Measurements from ENCODE around the gene EEF1AKMT3.
A peak's percentile ranks its signal among the peaks of the same experiment; 100 is the strongest.

EEF1AKMT3 gene

DNA sequence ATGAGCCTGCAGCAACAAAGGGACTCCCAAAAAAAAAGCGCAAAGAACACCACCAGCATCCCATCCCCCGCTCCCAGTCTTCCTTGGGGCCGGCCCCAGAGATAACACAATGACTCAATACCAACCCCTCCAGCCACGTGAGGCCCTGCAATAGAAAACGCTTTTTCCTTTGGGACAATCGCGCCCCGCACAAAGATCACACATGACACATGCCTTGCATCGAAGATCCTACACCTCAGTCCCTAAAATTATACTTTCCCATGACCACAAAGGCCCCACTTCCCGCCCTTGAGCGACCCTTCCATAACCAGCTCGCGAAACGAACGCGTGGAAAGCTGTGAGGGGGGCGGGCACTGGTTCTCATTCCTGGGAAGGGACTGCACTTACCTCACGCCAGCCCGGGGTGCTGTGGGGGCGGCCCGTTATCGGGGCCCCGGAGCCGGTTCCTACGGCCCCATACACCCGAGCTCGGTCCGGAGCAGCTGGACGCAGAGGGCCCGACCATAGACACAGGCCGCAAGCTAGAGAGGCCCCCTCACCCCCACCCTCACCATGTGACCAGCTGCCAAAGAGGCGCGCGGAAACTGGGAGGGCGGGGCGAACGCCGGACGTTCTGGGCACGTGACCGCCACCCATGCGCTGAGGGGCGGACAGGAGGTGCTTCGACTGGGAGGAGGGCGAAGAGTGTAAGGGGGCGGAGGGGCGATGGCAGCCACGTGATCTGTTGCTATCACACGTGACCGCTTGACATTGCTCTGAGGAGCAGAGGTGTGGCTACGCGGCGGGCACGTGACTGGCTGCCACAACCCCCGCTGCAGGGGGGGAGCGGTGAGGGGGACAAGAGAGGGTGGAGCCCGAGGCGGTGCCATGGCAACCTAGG is 20.4 kb upstream of the EEF1AKMT3 start, which contains the start of gene CDK4:
Gene CDK4 (minus strand): TSS at position 523 of the 880 bp plus-strand sequence. CDS start 593 bp downstream, outside the sequence.
- DNase-seq = peak; percentile 99

GRCh38 chr12:57752668-57753000 is 19.8 kb upstream of the EEF1AKMT3 start:
- no peak for DNase-seq

DNA sequence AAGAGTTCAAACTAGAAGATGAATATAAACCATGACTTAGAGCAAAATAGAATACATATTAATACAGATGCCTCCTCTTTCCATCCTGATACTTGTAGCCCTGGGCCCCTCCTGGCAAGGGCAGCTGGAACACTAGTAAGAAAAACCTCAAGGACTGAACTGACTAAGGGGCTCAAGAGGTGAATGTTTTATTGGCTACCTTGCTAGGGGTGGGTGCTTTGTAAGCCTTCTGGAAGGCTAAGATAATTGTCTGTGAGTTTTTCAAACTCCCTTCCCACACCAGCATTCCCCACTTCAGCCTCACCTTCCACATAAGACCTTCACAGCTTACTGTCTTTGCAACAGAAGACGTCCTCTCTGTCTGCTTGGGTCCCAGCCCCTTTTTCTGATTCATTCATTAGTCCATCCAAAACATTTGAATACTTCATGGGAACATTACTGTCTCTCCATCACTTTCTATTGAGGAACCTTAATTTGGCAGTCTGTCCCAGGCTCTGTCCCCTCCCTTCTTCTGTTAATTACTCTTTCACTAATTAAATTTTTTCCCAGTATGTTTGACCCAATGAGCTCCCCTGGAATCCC is 18.6 kb upstream of the EEF1AKMT3 start:
- DNase-seq = no peak

GRCh38 chr12:57754411-57755193 is 17.8 kb upstream of the EEF1AKMT3 start, which contains the start of gene MARCHF9:
Gene MARCHF9, plus strand, starts transcription at chr12:57755103. Its CDS starts 426 bp downstream, at chr12:57755529.
- DNase-seq = peak; percentile 97

- DNase-seq = no peak
These were observed 17.3 kb upstream of the EEF1AKMT3 start for GRCh38 chr12:57755194-57755453.

DNA sequence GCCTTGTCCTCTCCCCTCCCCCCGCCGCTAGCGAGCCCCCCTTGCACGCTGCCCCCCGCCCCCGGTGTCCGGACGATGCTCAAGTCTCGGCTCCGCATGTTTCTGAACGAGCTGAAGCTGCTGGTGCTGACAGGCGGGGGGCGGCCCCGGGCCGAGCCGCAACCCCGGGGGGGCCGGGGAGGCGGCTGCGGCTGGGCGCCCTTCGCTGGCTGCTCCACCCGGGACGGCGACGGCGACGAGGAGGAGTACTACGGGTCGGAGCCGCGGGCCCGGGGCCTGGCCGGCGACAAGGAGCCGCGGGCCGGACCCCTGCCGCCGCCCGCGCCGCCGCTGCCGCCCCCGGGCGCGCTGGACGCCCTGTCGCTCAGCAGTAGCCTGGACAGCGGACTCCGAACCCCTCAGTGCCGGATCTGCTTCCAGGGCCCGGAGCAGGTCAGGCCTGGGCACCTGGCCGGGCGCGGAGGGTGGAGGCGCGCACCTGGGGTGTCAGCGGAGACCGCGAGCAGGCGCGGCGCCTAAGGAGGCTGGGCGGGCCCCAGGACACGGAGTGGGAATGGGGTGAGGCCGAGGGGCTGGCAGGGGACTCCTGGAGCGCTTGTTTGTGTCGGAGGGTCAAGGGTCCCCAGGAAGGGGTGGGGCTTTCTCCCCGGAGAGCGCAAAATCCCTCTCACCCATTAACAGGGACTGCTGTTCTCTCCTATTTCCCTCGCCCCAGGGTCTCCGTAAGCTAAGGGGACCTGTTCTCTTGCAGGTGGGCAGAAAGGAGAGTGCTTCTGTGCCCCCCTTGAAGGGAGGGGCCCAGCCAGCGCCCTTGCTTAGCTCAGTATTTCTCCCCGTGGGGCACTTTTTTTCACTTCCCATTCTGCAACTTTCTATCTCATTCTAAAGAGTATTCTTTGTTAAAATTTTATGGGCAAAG is 16.7 kb upstream of the EEF1AKMT3 start:
- DNase-seq = no peak

- no peak for DNase-seq
These were observed 15.7 kb upstream of the EEF1AKMT3 start for GRCh38 chr12:57756406-57757341.

GRCh38 chr12:57757771-57758170 is 14.6 kb upstream of the EEF1AKMT3 start:
- no peak for DNase-seq

- DNase-seq = no peak
These were observed 13.7 kb upstream of the EEF1AKMT3 start for GRCh38 chr12:57758552-57759359.

DNA sequence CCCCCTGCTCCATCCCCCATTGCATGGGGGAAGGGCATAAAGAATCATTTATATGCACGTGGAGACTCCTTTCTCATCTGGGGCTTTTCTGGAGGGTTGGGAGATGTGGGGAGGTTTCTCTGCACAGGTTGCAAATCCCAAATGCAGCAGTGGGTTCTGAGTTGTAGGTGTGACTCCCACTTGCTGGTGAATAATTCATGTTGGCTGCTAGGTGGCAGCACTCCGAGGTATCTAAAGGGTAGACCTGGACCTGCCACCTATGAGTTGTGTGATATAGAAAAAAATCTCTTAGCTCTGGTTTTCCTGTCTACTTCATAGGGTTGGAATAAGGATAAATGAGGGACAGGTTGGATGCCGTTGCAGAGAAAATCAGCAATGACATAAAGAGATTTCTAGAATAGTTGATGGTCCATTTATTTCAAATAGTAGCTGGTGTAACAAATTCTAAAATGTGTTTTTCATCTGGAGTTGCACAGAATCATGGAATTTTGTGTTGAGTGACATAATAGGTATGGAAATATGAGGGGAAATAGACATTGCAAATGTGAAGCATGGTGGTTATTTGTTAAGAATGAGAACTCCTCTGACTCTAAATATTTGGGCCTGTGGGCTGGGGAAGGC is 12.9 kb upstream of the EEF1AKMT3 start:
- DNase-seq = peak; percentile 72

DNA sequence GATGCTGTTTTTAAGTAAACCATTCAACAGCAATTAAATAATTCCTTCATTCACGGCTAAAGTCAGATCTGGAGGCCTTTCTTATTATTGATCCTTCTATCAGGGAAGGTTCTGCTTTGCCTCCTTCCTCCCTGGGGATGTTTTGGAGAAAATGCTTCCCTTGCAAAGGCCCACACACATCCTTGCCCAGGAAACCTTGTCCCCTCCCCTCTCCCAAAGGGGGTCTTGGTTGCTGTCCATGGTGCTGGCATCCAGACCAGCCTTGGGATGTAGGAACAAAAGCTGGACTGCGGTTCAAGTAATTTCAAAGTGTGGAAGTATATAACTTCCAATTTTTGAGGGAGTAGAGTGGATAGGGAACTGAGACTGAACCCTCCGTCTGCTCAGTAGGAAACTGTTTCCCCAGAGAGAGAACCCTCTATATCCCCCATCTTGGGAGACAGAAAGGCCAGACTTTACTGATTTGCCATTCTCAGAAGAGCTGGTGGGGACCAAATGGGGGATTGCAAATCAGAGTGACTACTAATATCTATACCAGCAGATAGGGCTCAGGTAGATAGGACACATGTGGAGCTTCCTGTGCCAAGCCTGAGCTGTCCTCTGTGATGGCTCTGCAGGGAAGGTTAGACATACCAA is 11.9 kb upstream of the EEF1AKMT3 start:
- no peak for DNase-seq

DNA sequence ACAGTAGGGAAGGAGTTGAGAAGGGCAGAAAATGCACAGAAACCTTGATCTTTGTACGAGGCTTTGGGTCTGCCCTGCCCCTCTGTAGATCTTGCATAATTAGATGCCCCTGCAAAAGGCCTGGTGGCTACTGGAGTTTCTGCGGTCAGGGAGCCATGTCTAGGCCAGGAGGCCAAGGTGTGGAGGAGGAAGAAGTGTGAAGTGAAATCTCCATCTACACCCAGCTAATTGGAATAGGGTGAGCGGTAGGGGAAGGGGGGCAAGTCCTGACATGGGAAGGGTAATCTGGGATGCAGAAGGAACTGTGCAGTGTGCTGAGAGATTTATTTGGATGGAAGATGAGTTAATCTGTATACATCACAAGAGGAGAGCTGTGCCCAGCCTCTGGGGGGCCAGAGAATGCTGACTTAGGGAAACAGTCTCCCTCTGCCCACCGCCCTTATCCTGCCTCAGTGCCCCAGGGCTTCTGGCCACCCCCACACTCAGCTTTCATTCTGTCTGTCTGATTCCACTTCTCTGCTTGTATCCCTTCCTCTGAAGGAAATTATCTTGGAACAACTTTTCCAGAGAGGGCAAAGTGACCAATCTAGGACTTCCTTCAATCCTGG is 10.9 kb upstream of the EEF1AKMT3 start:
- DNase-seq = no peak

DNA sequence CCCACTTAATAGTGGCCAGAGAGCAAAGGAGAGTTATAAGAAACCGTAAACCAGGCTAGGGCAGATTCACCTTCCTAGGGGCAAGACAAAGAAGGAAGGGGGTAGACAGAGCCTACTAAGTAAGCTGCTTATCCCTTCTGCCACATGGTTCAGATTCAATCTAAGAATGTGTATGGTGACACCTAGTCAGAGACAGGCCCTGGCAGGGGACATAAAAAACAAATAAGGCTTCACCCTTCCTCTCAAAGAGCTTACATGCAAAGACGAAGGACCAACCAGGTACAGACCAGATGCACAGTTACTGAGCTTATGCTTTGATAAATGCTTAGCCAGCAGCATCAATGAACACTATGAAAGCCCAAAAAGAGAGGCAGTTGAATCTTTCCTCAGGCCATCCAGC is 10.0 kb upstream of the EEF1AKMT3 start:
- no peak for DNase-seq

DNA sequence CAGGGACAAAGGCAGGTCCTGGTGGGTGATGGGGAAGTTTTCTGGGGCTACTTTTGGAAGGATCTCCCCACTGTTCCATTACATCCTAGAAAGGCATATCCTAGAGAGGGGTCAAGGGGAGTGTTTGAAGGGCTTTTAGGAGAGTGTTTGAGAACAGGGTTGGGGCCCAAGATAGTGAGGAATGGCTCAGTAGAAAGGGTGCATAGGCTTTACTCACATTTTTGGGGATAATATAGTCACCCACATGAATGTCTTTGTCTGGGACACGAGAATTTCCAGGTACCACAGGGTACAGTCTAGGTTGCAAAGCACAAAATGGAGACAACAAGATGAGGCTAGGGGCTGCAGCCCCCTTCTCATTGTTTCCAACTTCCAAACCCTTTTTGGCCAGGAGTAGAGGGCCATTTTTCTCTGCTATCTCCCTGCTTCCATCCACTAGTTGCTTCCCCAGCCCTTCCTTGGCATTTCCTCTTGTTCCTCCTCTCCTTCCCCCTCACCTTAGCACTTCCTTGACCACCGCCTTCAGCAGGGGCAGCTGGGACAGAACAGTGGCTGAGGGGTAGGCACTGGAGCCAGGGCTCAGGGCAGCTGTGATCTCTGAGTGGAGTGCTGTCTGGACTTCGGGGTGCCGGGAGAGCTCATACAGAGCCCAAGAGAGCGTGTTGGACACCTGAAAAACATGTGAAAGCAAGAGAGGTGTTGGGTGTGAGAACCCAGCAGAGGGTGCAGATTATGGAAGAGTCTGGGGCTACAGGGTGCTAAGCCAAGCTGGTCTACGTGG is 8.3 kb upstream of the EEF1AKMT3 start:
- no peak for DNase-seq

DNA sequence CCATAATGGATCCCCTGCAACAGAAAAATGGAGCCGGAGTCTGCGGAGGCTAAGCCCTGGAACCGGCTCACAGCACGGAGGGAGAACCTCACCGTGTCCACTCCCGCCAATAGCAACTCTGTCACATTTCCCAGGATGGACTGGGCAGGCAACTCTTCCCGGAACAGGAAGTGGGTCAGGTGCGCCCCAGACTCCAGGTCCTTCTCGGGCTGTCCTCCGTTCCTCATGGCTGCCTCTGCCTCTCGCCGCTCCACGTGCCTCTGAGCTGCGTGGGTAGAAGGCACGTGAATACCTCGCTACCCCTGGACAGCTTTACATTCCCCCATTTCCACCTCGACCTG is 7.8 kb upstream of the EEF1AKMT3 start:
- DNase-seq = no peak

- peak; percentile 47 for DNase-seq
These were observed 7.3 kb upstream of the EEF1AKMT3 start for GRCh38 chr12:57765003-57765697.

DNA sequence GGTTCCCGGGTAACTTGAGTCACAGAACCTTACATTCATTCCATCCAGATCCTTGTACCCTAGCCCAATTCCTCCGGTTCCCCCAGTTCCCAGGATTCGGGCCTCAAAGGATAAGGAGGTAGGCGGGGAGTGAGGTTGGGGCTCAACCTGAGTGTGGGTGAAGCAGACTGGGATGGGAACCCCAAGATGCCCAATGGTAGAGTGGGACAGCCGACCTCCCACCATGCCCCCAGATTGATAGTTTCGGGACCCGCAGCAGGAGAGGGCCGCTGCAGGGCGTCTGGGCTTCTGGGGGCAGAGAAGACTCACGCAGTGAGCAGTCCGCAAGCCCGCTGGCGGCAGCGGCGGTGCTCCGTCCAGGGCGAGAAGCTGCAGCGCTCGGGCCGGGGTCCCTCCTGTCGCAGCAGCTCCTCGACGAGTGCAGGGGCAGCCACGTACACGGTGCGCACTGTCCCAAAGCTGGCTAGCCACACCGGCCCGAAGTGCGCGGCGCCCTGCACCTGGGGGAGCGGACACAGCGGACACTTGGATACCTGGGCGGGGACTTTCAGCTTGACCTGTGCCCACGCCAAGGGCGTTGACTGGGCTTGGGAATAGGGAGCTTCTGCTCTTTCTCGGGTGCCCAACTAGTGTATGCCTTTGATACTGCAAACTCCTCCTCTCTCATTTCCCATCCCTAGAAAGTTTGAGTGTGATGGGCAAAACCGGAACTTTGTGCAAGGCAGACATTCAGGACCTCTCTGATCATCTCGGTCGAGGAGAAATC is 6.5 kb upstream of the EEF1AKMT3 start:
- DNase-seq = no peak

Measured in NCI-H510A treated with DMSO at 0.1 percent for 48 hours (cell line).